Gastroesophageal sphincter (tissue), 3 donors: ENCODE results near the gene FHIT.

Experiments
- CTCF ChIP-seq, 4 experiments: fragments of 200-600 bp in 2 of 4; fragments of 450-650 bp in 2 of 4; sonication (generic) in 1 of 4; IDR thresholded peaks; one replicate each; pipeline ENCODE4 v1.5.1; 2017 to 2019; ENCODE audit warnings: antibody characterized with exemption in 4 of 4, mild to moderate bottlenecking in 2 of 4, moderate library complexity in 2 of 4
- EP300 ChIP-seq: sonication (generic); formaldehyde crosslinking; IDR thresholded peaks from one replicate; pipeline ENCODE4 v1.6.1; 2017; ENCODE audit warnings: antibody characterized with exemption, mild to moderate bottlenecking
- POLR2A ChIP-seq, 2 donors: fragments of 450-650 bp; IDR thresholded peaks; one replicate each; pipeline ENCODE4 v1.6.1; 2017; ENCODE audit warnings: antibody characterized with exemption in 2 of 2, mild to moderate bottlenecking in 2 of 2, moderate library complexity in 1 of 2
- POLR2AphosphoS5 ChIP-seq: sonication (generic); formaldehyde crosslinking; IDR thresholded peaks from one replicate; pipeline ENCODE4 v1.6.1; 2017; ENCODE audit warnings: antibody characterized with exemption

GRCh38 chr3:59832241-59832640 is 1419.0 kb downstream of the FHIT start:
- TF ChIP-seq CTCF (IDR thresholded peaks at IDR 0.05) (no peak), POLR2A (IDR thresholded peaks at IDR 0.05) (no peak), EP300 (no peak), POLR2AphosphoS5 (no peak)
